DMS53 treated with DMSO at 0.1 percent for 48 hours (cell line): ENCODE results near the gene SLC22A7.

Source experiments
- DNase-seq: peaks from one replicate; lab custom pipeline; 2025; ENCODE audit not compliant: unreplicated experiment; lab: John Stamatoyannopoulos, UW

Gene SLC22A7

GRCh38 chr6:43265564-43265963 is 32.5 kb upstream of the SLC22A7 start:
- no peak for DNase-seq

- DNase-seq: no peak
Observed at GRCh38 chr6:43267619-43268354, 30.3 kb upstream of the SLC22A7 start.

DNA sequence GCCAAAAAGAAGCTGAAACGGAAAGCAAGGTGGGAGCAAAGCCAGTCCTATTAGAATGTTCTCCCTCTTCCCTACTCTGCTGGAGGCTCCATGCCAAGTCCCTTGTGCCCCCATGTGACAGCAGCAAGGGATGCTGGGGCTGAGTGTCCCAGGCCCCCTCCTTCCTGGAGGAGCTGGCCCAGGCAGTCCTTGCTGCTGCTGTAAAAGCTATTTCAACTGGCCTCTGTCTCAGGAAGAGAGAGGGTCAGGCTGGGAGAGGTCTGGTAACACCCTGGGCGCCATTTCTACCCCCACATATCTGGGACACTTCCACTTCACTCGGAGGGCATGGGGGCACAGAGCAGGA is 29.7 kb upstream of the SLC22A7 start:
- no peak for DNase-seq

DNA sequence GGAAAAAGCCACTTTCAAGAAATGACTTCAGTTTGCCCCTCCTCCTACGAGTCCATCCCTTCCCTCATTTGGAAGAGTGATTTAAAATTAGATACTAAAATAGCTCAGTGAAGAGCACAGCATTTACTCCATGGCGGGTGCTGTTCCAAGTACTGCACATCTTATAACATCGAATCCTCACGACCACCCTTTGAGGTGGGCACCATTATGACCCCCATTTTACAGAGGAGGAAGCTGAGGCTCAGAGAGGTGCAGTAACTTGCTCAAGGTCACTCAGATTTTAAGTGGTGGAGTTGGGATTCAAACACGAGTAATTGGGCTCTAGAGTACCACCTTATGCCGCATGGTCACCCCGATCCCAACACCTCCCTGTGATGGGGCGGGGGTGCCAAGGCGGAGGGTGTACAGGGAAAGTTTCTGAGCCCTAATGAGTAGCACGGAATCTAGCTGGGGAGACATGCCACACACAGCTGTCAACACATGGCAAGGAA is 29.2 kb upstream of the SLC22A7 start:
- no peak for DNase-seq

DNA sequence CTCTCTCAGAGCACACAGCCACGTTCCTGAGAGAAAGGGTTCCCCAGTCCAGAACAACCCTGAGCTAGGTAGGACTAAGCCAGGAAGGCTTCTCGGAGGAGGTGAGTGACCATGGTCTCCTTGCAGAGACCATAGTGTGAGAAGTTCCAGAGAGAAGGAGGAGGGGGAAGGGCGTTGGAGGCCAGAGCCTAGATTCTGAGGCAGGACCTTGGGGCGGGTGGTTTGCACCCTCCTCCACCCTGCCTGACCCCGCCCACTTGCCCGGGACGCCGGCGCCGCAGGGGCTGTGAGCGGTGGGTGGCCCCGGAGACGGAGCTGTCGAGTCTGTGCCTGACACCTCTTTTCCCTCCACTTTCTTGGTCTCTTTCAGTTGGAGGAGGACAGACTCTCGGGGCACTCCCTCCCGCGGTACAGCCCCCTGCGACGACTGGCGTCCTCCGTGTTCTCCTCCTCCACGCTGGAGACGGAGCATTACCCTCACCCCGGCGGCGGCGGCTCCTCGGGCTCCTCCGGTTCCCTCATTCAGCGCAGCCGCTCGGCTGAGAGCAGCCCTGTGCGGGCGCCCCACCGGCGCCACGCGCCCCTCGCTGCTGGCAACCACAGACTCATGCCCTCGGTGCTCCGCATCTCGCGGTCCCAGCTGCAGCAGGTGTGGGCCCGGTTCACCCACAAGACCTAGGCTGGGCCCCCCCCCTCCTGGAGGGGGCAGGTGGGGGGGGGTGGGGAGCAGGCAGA is 28.6 kb upstream of the SLC22A7 start:
- DNase-seq: no peak

- DNase-seq: no peak
Observed at GRCh38 chr6:43271103-43271815, 26.8 kb upstream of the SLC22A7 start.

DNA sequence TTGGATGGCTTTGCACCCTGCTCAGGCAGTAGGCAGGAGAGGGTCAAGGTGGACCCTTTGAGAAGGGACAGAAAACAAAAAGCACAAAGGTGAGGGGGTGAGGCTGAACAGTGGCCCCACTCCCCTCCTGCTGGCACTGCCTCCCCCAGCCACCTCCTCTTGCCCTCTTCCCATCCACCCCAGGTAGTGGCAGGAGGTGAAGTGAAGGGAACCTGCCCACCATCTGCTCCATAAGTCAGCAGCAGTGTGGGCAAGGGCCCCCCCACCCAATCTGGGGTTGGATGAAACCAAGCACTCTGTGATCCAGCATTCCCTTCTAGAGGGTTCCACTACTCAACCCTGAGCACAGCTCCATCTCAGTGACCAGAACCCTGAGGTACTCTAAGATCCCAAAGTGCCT is 26.1 kb upstream of the SLC22A7 start:
- no peak for DNase-seq

GRCh38 chr6:43273707-43274106 is 24.4 kb upstream of the SLC22A7 start:
- DNase-seq: no peak

DNA sequence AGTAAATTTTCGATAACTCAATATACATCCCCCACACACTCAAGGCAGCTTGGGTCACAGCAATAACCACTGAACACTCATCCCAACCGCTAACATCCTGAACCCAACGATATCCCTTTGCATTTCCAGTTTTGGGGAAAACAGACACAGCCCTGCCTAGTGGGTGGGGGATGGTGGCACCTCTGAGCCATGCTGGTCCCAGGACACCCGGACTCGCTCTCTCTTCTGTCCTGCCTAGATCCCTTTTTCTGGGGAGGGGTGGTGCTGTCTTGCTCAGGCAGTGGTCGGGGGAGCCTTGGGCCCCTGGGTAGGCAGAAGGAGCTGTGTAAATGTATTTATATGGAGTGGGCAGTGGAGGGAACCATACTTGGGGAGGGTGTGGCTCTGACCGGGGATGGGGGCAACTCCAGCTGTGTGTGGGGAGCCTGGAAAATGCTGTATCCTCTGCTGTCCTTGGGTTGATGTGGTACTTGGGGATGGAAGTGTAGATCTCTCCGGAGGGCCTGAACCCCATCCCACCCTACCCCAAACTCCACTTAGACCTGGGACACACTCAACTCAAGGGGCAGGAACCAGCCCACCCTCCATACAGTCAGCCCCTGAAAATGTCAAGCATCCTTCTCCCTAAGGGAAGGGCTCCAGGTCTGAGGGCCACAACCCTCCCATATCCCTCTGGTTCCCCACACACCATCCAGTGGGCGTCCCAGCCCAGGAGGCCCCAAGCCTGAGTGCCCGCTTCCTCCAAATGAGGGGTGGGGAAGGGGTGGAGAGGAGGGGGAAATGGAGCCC is 23.7 kb upstream of the SLC22A7 start:
- DNase-seq: no peak

- no peak for DNase-seq
Observed at GRCh38 chr6:43274916-43275597, 23.0 kb upstream of the SLC22A7 start.

- DNase-seq: no peak
Observed at GRCh38 chr6:43275801-43276576, 22.1 kb upstream of the SLC22A7 start.

DNA sequence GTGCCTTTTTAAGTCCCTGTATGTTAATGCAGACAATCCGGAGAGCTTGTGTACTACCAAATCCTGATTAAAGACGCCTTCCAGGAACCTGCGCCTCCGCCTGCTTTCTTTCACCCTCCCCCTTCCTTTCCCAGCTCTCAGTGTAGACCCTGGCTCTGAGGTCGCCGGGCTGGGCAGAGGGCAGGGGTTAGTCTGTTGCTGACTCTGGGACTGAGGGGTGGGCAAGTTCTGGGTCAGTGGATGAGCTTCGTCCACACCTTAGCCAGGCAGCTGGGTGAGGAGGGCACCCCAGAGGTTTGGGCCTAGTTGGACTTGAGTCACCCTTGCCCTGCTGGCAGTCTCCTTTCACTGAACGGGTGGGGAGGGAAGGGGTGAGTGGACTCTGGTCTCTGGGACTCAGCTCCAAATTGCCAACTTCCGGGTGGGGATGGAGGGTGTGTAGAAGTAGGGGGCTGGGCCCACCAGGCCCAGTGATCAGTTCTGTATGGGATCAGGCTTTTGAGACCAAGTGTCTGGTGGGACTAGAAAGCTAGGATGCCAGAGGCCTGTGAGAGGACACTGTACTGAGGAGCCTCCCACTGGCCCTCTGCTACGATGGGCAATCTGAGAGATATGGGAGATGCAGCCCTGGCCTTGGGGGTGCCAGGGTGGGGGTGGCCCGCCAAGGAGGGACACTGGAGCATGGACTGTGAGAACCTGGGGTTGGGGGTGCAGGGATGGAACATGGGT is 21.3 kb upstream of the SLC22A7 start:
- no peak for DNase-seq

GRCh38 chr6:43277306-43277642 is 20.8 kb upstream of the SLC22A7 start:
- no peak for DNase-seq

DNA sequence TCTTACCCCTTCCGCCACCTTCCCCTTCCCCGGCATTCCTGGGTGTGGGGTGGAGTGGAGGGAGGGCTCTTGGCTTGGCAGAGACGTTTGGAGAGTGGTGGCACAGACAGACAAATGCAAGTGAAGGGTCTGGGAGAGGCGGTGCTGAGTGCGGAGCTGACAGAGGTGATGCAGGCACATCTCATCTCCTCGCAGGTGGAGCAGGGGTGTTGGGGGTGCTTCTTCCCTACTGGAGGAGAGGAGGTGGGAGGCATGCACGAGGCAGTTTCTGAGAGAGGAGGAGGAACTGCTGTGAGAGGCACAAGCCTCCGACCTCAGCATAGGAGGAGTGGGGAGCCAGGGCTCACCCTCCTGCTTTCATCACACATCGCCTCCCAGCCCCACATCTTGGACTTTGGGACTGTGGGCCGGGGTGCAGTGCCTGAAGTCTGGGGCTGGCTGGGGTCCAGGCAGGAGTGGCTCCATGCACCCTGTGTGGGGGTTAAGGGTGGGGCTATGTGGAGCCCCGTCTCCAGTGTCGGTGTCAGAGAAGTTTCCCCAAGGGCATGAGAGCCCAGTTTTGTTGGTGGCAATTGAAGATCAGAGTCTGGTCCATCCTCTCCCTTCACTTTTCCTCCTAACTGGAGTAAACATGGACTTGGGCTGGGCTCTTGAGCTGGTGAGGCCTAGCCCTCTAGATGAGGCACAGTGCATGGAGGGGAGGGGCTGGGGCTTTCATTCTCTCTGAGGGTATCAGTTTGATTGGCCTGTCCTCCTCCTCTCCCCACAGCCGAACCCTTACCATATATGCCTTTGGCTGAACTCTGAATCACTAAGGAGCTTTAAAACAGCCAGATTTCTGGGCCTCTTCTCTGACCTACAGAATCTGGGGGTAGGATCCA is 20.2 kb upstream of the SLC22A7 start:
- DNase-seq: no peak

- DNase-seq: no peak
Observed at GRCh38 chr6:43278524-43279078, 19.5 kb upstream of the SLC22A7 start.

- DNase-seq: no peak
Observed at GRCh38 chr6:43280234-43280633, 17.8 kb upstream of the SLC22A7 start.

GRCh38 chr6:43282060-43282459 is 16.0 kb upstream of the SLC22A7 start:
- DNase-seq: no peak
